Thymus (tissue), 11 donors: Measurements from ENCODE around the gene GALNT16. TPM values are rescaled to one million over a fixed set of nuclear protein-coding genes. Genes with fewer than 3 reads are reported as not detected.
"Not testable (repeated sequence)": the region's sequence is repeated elsewhere in the genome, so short reads cannot be mapped to it uniquely, and the experiment has no call there.

Source experiments
- DNase-seq, 9 donors: peaks; one replicate each; pipeline ENCODE4 v3.0.0-alpha.2; 2013; ENCODE audit warnings: low spot score in 9 of 9, low read depth in 6 of 9, missing footprints in 1 of 9
- H3K27ac ChIP-seq, 2 donors: one replicate each; pipeline ENCODE4 v1.5.1; 2013; ENCODE audit warnings: control low read depth in 1 of 2, low read depth in 1 of 2, low read length in 1 of 2, mild to moderate bottlenecking in 1 of 2, moderate library complexity in 1 of 2
- H3K27me3 ChIP-seq, 2 donors: one replicate each; pipeline ENCODE4 v1.5.1; 2013; ENCODE audit warnings: low read length in 1 of 2; ENCODE audit not compliant: control insufficient read depth in 2 of 2, insufficient read depth in 1 of 2
- H3K36me3 ChIP-seq, 2 donors: one replicate each; pipeline ENCODE4 v1.5.1; 2013; ENCODE audit warnings: low read length in 1 of 2, mild to moderate bottlenecking in 1 of 2, moderate library complexity in 1 of 2; ENCODE audit not compliant: control insufficient read depth in 2 of 2, insufficient read depth in 2 of 2
- H3K4me1 ChIP-seq, 2 donors: one replicate each; pipeline ENCODE4 v1.5.1; 2013; ENCODE audit warnings: low read length in 2 of 2; ENCODE audit not compliant: control insufficient read depth in 2 of 2, insufficient read depth in 2 of 2
- H3K4me3 ChIP-seq, 2 donors: one replicate each; pipeline ENCODE4 v1.5.1; 2013; ENCODE audit warnings: low read length in 2 of 2, control low read depth in 1 of 2, mild to moderate bottlenecking in 1 of 2
- H3K9me3 ChIP-seq, 2 donors: one replicate each; pipeline ENCODE4 v1.5.1; 2013; ENCODE audit warnings: low read length in 1 of 2, mild to moderate bottlenecking in 1 of 2; ENCODE audit not compliant: control insufficient read depth in 2 of 2, insufficient read depth in 1 of 2
- WGBS: extraction: QIAGEN DNeasy Blood & Tissue Kit; methylation state at CpG from one replicate; pipeline ENCODE4 v1.1.7; 2013; 5-methylcytosine and 5-hydroxymethylcytosine counted together
- polyA plus RNA-seq: library from polyadenylated mRNA; stranded (reverse); fragments of 200-250 nt; gene quantifications from one replicate; pipeline ENCODE4 v1.2.3, GENCODE V29; 2013
- total RNA-seq: library from RNA; stranded (reverse); fragments of 120-200 nt; gene quantifications from one replicate; pipeline ENCODE4 v1.2.4, GENCODE V29; 2013
- donor health status: healthy.

GALNT16 gene
- total and polyA plus RNA-seq, 2 donors, result 0.76 to 0.91 TPM

GRCh38 chr14:69287098-69288010 lies 27.4 kb downstream of the GALNT16 start:
- DNase-seq, result no peak
- Histone ChIP-seq H3K27me3 (peaks cover 0 to 2% of the 10 kb centered on the region in 2 donors), H3K27ac (no peak overlapping the region), H3K36me3 (no peaks in the 10 kb centered on the region), H3K9me3 (no peaks in the 10 kb centered on the region), H3K4me3 (no peak overlapping the region), H3K4me1 (no peaks in the 10 kb centered on the region)
- 93% methylated on average over 9 of the region's 9 CpGs for WGBS

GRCh38 chr14:69288011-69288771 lies 28.2 kb downstream of the GALNT16 start:
- Histone ChIP-seq H3K4me1 (no peaks in the 10 kb centered on the region), H3K9me3 (no peaks in the 10 kb centered on the region), H3K4me3 (no peak overlapping the region), H3K27me3 (peaks cover 0 to 3% of the 10 kb centered on the region in 2 donors), H3K36me3 (no peaks in the 10 kb centered on the region), H3K27ac (no peak overlapping the region)
- WGBS, result 92% methylated on average over 8 of the region's 8 CpGs
- DNase-seq, result no peak

- peaks cover 0 to 3% of the 10 kb centered on the region in 2 donors for H3K27me3 ChIP-seq
- 98% methylated on average over 9 of the region's 9 CpGs for WGBS
- no peak overlapping the region for H3K27ac ChIP-seq
- no peaks in the 10 kb centered on the region for H3K4me1 ChIP-seq
- no peaks in the 10 kb centered on the region for H3K9me3 ChIP-seq
- no peak overlapping the region for H3K4me3 ChIP-seq
- no peak for DNase-seq
- no peaks in the 10 kb centered on the region for H3K36me3 ChIP-seq
Measured at GRCh38 chr14:69288956-69289705, 29.2 kb downstream of the GALNT16 start.

GRCh38 chr14:69289811-69290520 lies 30.0 kb downstream of the GALNT16 start:
- H3K9me3 ChIP-seq, result no peaks in the 10 kb centered on the region
- no peaks in the 10 kb centered on the region for H3K36me3 ChIP-seq
- H3K4me3 ChIP-seq, result no peak overlapping the region
- no peak overlapping the region for H3K27ac ChIP-seq
- peaks cover 0 to 3% of the 10 kb centered on the region in 2 donors for H3K27me3 ChIP-seq
- no peak for DNase-seq
- H3K4me1 ChIP-seq, result no peaks in the 10 kb centered on the region
- WGBS, result 94% methylated on average over 13 of the region's 13 CpGs

GRCh38 chr14:69290881-69291280 lies 30.9 kb downstream of the GALNT16 start:
- not testable (repeated sequence) for H3K9me3 ChIP-seq, H3K27ac ChIP-seq, DNase-seq, H3K36me3 ChIP-seq, H3K4me1 ChIP-seq, H3K4me3 ChIP-seq, H3K27me3 ChIP-seq
- WGBS, result 96% methylated on average over 7 of the region's 7 CpGs

GRCh38 chr14:69291396-69291795 lies 31.4 kb downstream of the GALNT16 start:
- peaks cover 0 to 3% of the 10 kb centered on the region in 2 donors for H3K27me3 ChIP-seq
- 93% methylated on average over 5 of the region's 5 CpGs for WGBS
- H3K9me3 ChIP-seq, result no peaks in the 10 kb centered on the region
- no peak overlapping the region for H3K4me3 ChIP-seq
- no peak overlapping the region for H3K27ac ChIP-seq
- DNase-seq, result no peak
- no peaks in the 10 kb centered on the region for H3K36me3 ChIP-seq
- H3K4me1 ChIP-seq, result no peaks in the 10 kb centered on the region

GRCh38 chr14:69291891-69292561 lies 32.1 kb downstream of the GALNT16 start:
- Histone ChIP-seq H3K36me3 (no peaks in the 10 kb centered on the region), H3K4me3 (no peak overlapping the region), H3K27me3 (peaks cover 0 to 3% of the 10 kb centered on the region in 2 donors), H3K27ac (no peak overlapping the region), H3K4me1 (no peaks in the 10 kb centered on the region), H3K9me3 (no peaks in the 10 kb centered on the region)
- no peak for DNase-seq
- WGBS, result 91% methylated on average over 5 of the region's 5 CpGs
